ENCODE data around the gene BPIFB3. TPM values are rescaled to one million over a fixed set of nuclear protein-coding genes. Genes with fewer than 3 reads are reported as not detected.

The BPIFB3 gene
- total and polyA plus RNA-seq, 2 of the 13 experiments (the other 11 are each of a cell fraction or from before 2014, with no cell fraction given): 0.09 TPM; not detected in 1

GRCh38 chr20:33006776-33007375 is 46.8 kb upstream of the BPIFB3 start (continued):
- TF ChIP-seq HES4 (CRISPR knock-in tag; IDR thresholded peaks at IDR 0.05; ENCODE audit: borderline replicate concordance): 0 out of 2 replicates have a peak, but pooled peaks have one; percentile 52
- TF ChIP-seq TCF7 (IDR thresholded peaks at IDR 0.05; ENCODE audit: low read depth): no peak
- peak; percentile 100 for TF ChIP-seq ZSCAN21 (CRISPR knock-in tag; IDR thresholded peaks at IDR 0.05; ENCODE audit: borderline replicate concordance)
- no peak for TF ChIP-seq ZEB1 (IDR thresholded peaks at IDR 0.05; ENCODE audit: insufficient replicate concordance, low read depth)
- TF ChIP-seq STAG1 (CRISPR knock-in tag; IDR thresholded peaks at IDR 0.05): no peak
- TF ChIP-seq FUBP1 (CRISPR knock-in tag; IDR thresholded peaks at IDR 0.05; ENCODE audit: borderline replicate concordance): 0 out of 2 replicates have a peak, but pooled peaks have one; percentile 18
- TF ChIP-seq GATAD2A (CRISPR knock-in tag; IDR thresholded peaks at IDR 0.05): no peak
- no peak for TF ChIP-seq PHF8 (CRISPR knock-in tag; IDR thresholded peaks at IDR 0.05)
- no peak for TF ChIP-seq SIN3B (IDR thresholded peaks at IDR 0.05; ENCODE audit: low read length)
- no peak for TF ChIP-seq ZNF703 (CRISPR knock-in tag; IDR thresholded peaks at IDR 0.05; ENCODE audit: borderline replicate concordance)
- 0 out of 2 replicates have a peak, but pooled peaks have one; percentile 20 for TF ChIP-seq SMAD3 (CRISPR knock-in tag; IDR thresholded peaks at IDR 0.05)
- TF ChIP-seq NKX3-1 (CRISPR knock-in tag; IDR thresholded peaks at IDR 0.05): no peak
- TF ChIP-seq ZBTB46 (CRISPR knock-in tag; IDR thresholded peaks at IDR 0.05; ENCODE audit: borderline replicate concordance): no peak; the same call in 1 of the 2 replicates
- no peak for TF ChIP-seq ZNF317 (CRISPR knock-in tag; IDR thresholded peaks at IDR 0.05)
- no peak for TF ChIP-seq THAP8 (CRISPR knock-in tag; IDR thresholded peaks at IDR 0.05; ENCODE audit: borderline replicate concordance)
- no peak for TF ChIP-seq FOXJ3 (CRISPR knock-in tag; IDR thresholded peaks at IDR 0.05; ENCODE audit: borderline replicate concordance)
- TF ChIP-seq ZNF333 (CRISPR knock-in tag; IDR thresholded peaks at IDR 0.05; ENCODE audit: borderline replicate concordance): no peak
- no peak; the same call in 1 of the 2 replicates for TF ChIP-seq MEIS2 (CRISPR knock-in tag; IDR thresholded peaks at IDR 0.05)
- TF ChIP-seq MTA1 (CRISPR knock-in tag; IDR thresholded peaks at IDR 0.05; ENCODE audit: borderline replicate concordance): no peak
- TF ChIP-seq PCBP2 (optimal IDR thresholded peaks at IDR 0.05; ENCODE audit: low read depth, low read length, poor library complexity, severe bottlenecking): no peak
- no peak for TF ChIP-seq ZNF710 (CRISPR knock-in tag; IDR thresholded peaks at IDR 0.05; ENCODE audit: borderline replicate concordance)
- TF ChIP-seq TCF12 (IDR thresholded peaks at IDR 0.05): no peak
- TF ChIP-seq TCF12 (CRISPR knock-in tag; IDR thresholded peaks at IDR 0.05): no peak
- no peak for TF ChIP-seq REXO4 (CRISPR knock-in tag; IDR thresholded peaks at IDR 0.05; ENCODE audit: borderline replicate concordance)
- no peak for TF ChIP-seq TOPORS (CRISPR knock-in tag; IDR thresholded peaks at IDR 0.05)
